Measurements from ENCODE around the gene PRDM16. TPM values are rescaled to one million over a fixed set of nuclear protein-coding genes. Genes with fewer than 3 reads are reported as not detected.
"Not testable (repeated sequence)": the region's sequence is repeated elsewhere in the genome, so short reads cannot be mapped to it uniquely, and the experiment has no call there.

Gene PRDM16
- total RNA-seq, 1 donor from 2014 or later: not detected

DNA sequence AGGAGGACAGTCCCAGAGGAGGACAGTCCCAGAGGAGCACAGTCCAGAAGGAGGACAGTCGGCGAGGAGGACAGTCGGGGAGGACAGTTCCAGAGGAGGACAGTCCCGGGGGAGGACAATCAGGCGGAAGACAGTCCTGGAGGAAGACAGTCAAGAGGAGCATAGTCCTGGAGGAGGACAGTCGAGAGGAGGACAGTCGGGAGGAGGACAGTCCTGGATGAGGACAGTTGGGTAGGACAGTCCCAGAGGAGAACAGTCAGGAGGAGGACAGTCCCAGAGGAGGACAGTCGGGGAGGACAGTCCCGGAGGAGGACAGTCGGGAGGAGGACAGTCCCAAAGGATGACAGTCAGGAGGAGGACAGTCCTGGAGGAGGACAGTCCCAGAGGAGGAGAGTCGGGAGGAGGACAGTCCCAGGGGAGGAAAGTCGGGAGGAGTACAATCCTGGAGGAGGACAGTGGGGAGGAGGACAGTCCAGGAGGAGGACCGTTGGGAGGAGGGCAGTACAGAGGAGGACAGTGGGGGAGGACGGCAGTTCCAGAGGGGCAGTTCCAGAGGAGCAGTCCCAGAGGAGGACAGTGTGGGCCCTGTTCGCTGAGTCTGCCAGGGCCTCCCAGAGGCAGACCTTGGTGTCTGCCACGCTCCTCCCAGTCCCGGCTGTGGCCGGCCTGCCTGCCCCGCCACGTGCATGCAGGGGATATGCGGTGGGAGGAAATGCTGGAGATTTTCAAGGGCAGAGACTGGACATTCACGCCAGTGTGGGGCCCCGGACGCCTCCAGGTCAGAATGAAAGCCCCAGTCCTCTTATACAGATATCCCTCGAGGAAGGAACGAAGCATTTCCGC is 201.6 kb downstream of the PRDM16 start:
- no peak for DNase-seq

DNA sequence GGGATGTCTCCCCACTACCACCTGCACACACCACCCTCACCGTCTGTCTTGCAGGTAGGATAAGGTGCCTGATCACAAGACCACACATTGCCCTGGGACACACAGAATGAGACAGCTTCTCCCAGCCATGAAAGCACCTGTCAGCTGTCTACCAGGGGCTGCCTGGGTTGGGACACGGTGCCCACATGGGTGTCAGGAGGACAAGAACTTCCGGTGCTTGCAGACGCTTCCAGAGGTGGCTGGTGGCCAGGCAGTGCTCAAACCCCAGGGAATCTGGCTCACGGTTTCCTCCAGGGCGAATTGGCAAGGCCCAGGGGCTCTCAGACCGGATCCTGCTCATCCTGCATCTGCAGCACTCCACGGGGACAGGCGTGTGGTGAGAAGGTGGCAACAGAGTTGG is 202.9 kb downstream of the PRDM16 start:
- DNase-seq: no peak

DNA sequence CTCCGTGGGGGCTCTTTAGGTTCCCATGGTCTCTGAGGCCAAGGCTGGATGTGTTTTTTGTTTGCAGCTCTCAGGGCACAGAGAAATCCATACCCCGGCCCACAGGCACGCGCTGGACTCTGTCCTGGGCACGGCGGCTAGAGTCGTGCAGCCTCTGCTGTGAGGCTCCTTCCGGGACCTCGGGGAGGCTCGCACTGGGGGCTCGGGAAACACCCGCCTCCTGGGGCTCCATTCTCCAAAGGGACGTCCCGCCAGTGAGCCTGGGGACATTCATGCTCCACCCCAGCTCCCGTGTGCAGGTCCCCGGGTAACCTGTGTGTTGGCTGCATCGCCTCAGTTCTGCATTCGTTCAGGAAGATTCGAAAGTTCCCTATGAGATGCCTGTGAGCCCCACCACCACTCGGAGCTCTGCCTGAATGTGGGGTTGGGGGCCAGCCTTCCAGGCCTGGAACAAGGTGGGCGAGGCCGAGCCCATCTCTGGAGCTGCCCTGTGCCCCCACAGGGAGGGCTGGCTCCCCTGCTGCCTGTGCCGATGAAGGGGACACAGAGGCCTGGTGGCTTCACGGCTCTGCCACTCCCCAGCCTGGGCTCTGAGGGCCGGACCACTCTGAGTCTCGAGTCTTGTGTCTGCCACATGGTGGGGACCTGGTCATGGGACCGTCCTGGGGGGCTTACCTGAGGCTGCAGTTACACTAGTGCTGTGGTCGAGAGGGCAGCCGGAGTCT is 203.5 kb downstream of the PRDM16 start:
- no peak for DNase-seq

DNA sequence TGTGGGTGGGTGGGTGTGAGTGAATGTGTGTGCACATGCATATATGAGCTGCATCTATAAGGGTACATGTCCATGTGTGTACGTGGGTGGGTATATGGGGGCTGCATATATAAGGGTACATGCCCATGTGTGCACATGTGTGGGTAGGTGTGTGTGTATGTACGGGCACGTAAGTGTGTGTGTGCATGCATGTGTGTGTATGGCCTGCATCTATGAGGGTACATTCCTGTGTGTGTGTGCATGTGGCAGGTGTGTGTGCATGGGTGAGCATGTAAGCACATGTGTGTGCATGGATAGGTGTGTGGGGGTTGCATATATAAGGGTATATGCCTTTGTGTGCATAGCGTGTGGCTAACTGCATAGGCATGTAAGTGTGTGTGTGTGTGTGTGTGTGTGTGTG is 204.4 kb downstream of the PRDM16 start:
- no peak for DNase-seq

DNA sequence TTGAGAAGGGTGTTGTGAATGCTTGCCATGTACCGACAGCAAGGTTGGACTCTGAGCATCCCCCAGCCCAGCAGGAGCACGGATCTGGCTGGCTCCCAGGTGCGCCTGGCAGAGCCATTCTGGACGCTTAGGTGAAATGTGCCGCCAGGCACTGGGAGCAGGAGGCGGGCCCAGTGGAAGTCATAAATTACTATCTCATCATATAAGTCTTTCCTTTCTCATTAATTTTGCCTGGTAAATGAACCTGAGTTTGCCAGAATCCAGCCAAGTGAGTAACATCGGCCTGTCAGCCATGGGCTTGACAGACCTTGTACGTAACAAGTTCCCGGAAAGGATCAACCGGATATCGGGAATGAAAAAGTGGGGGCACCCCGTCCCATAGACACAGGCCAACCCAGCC is 206.0 kb downstream of the PRDM16 start:
- DNase-seq: no peak

DNA sequence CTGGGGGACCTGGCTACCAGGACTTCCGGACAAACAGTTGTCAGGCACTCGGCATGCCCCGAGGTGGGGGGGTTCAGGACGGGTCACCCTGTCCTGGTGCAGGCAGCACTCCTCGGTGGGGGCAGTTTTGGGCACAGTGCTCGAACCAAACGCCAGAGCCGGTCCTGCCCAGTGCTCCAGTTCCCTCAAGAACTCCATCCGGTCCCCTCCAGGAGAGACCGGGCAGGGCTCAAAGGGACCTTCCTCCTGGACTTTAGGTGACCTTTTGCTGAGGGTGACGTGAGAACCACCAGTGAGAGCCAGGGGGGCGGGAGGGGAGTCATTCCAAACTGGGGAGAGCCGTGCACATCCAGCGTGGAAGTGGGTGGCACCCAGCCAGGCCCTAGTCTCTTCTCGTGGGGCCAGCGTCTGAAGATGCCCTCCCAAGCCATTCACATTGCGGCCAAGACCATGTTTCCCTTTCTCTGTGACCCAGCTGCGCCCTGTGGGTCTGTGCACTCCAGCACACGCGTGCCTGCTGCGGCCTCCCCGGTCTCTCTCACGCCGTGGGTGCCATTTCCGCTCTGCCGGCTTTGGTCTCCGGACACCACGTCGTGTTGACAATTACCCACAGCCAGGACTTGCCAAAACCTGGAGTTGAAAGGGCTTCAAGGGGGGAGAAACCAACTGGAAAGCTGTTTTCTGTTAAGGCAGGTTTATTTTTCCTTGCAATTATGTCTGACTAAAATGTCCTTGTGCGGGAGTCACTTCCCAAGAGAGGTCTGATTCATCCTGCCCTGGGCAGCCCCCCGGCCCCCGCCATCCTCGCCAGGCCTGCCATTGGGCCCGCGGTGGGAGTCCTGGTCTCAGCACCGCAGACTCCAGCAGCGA is 206.7 kb downstream of the PRDM16 start:
- no peak for DNase-seq

DNA sequence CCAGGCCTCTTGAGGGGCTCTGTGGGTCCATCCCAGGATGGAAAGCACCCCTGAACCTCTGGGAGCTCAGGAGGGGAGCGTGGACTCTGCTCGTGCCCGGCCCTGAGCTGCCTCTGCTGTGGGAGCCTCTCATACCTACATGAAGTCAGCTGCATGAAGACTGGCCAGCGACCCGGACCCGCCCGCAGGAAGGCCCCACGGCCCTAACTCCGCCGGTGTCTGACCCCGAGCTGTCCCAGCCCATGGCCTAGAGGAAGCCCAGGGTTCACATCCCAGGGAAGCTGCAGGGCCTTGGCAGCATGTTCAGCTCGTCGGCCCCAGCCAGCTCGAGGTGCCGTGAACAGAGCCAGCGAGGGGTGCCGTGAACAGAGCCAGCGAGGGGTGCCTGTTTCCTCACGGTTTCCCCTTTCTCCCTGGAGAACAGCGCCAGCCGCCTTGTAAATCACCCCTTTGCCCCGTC is 207.4 kb downstream of the PRDM16 start:
- DNase-seq: no peak

DNA sequence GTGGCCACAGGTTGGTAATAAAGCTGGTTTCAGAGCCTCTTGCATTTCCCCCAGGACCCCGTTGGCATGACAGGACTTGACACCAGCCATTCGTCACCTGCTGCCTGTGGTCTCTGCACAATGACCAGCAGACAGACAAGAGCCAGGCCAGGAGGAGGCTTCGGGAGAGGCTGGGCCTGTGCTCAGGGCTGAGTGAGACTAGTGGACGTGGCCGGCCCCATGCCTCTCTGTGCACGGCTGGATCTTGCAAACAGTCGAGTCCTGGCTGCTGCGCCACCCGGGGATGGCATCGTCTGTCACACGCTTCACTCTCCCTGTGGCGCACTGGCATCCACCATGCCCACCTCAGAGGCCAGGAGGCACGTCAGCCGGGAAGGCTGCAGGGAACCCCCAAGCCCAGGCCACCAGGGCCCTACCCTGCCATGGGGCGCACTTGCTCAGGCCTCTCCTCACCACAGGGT is 208.0 kb downstream of the PRDM16 start:
- no peak for DNase-seq

DNA sequence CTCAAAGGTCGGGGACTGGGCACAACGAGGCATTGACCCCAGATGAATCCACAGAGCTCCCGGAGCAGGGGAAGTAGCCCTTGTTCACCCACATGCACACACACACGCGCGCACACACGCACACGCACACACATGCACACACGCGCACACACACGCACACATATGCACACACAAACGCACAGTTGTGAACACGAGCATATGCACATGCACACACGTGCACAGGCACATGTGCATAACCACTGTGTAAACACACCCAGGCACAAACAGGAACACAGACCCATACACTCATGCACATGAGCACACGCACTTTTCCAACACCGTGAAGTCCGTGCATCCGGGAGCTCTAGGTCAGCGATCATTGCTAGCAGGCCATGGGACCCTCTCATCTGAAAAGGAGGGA is 208.6 kb downstream of the PRDM16 start:
- DNase-seq: no peak

DNA sequence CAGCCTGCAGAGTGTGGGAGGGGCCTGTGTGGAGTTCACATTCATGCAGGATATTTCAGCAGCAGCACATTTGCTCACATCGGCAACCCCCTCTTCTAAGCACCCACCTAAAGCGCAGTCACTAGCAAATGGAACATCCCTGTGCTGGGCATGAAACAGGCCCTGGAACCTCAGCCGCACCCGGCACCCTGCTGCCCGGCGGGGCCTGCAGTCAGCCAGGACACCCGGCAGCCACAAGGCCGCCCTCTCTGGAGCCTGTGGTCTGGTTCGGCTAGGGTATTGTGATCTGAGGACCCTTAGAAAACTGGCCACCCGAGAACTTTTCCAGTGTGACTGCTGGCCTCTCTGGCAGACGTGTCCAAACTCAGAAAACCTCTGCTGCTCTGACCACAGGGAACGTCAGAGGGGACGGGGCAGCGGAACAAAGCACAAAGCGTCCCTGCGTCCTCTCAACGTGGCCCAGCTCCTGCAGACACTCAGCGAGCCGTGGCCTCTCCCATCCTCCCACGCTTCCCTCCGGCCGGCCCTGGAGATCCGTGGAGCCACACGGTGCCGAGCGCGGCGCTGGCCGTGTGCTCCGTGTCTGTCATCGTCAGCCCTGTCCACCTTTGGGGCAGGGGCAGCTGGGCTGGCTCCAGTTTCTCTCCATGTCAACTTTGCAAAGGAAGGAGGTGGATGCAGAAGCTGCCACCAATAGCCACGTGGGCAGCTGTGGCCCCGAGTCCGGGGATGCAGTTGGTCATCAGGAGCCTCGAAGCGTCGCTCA is 209.6 kb downstream of the PRDM16 start:
- no peak for DNase-seq

DNA sequence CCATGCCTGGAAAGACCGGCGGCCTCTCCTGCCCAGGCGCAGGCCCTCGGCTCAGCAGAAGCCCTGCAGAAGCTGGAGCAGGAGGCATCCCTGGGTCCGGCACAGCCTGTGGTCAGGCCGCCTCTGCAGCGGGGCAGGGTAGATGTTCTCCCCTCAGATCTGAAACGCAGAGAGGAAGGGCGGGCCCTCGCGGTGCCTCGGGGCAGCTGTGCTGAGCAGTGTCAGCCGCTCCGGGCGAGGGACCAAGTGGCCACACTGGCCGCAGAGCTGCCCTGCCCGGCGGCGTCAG is 210.1 kb downstream of the PRDM16 start:
- no peak for DNase-seq

DNA sequence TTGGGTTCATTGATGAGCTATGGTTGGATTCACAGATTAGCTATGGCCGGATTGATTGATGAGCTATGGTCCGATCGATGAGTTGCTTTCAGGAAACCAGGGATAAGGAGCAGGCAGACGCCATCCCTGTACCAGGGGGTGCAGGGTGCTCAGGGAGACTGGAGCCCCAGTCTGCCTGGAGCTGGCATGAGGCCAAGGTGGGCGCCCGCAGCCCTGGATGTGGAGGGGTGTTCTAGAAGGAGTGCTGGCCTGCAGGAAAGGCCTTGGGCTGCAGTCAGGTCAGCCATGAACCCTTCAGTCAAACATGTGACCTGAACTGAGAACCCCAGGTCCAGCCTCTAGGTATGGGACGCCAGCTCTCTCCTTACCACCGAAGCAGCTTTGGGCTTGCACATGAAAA is 212.7 kb downstream of the PRDM16 start:
- DNase-seq: no peak

DNA sequence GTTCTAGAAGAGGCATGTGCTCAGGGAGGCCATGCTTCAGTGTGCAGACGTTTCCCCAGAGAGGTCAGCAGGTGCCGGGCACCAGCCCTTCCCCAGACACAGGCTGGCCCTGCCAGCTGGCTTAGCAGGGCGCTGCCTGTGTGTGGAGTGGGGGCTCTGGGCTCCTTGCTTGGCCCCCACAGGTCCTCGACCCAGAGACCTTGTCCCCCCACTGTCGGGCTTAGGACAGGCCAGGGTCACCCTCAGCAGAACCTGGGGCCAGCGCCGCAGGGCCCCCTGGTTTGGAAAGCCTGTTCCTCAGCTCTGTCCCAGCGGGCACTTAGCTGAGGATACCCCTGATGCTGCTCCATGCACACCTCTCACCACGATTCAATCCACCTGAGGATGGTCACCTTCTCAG is 213.2 kb downstream of the PRDM16 start:
- no peak for DNase-seq

DNA sequence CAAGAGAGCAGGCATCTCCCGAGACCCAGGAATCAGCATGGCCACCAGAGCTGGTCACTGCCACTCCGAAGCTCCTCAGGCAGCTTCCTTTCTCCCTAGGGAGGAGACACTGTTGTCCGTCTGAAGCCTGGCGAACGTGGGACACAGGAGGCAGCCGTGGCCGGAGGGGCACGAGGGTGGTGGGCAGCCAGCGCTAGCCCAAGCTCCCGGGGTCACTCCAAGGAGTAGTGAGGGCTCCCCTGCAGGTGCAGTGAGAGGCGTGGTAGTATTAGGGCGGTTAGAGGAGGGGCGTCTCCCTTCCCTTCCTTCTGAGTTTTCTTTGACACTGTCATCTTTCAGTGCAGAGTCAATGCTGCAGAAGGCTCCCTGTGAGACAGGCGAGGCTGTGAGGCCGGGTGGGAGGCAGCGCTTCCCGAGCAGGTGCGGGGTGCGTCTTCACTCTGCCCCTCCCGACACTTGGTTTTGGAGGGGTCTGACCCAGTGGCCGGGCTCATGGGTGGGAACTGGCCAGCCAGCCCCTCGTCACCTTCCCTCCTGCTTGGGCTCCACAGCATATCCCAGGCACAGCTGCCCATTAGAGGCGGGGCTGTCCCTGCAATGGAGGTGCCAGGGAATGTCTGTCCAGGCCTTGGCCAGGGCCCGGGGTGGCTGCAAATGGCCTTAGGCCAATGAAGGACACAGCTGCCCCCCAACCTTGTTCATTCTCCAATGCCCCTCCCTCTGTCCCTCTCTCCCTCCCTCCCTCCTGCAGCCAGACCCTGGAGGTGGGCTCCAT is 213.8 kb downstream of the PRDM16 start:
- DNase-seq: no peak

DNA sequence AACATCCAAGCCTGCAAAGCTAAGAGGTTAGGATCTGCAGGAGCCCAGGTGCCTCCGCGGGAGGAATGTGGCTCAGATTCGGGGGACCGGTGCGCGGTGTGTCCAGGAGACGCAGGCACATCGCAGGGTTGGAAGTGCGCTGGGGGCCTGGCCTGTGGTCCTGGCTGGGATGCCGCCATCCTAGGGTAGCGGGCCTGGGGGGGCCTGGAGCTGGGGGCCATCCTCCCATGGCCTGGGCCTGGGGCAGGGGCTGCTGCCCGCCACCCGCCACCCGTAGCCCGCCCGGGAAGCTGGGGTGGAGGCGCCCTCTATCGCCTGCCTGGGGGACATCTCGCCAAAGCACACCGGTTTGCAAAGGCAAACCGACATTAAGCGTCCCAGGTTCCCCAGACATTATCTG is 214.8 kb downstream of the PRDM16 start:
- peak; percentile 9 for DNase-seq

DNA sequence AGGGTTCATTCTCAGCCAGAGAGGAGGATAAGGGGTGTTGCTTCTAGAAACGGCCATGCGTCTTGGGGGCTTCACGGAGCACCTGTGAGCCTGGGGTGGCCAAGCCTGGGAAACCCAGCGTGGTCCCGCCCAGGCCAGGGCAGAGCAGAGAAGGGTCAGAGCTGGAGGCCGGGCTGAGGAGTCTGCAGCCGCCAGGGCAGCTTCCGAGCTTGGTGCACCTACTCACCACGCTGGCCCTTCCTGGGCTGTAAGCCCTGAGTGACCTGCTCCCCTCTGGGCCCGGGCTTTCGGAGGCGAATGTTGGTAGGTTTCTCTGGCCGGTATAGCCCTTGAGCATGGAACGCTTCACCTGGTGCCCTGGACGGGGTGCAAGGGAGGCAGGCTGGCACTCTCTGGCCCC is 215.7 kb downstream of the PRDM16 start:
- DNase-seq: no peak

DNA sequence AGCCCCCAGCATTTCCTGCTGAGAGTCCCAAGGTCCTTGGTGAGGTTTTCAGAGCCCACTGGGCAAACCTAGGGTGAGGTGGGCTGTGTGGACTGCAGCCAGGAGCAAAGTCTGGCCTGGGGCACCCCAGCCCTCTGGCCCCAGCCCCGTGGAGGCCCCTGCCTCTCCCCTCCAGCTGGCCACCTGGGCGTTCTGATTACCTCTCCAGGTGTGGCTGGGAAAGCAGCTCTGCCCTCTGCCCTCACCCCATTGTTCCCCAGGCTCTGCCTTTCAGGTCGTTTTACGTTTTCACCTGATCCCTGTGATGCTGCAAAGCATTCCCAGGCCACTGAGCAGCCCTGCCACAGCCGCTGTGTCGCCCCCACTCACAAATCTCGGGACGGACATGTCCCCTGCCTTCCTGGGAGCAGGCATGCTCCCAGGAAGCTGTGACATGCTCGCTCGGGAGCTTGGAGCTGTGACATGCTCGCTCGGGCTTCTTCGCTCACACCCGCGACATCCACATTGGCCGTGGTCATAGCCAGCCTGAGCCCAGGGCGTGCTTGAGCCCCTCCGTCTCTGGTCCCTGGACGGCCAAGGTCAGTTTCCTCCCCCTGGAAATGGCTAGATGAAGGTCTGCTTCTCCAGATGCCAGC is 216.2 kb downstream of the PRDM16 start:
- DNase-seq: no peak

DNA sequence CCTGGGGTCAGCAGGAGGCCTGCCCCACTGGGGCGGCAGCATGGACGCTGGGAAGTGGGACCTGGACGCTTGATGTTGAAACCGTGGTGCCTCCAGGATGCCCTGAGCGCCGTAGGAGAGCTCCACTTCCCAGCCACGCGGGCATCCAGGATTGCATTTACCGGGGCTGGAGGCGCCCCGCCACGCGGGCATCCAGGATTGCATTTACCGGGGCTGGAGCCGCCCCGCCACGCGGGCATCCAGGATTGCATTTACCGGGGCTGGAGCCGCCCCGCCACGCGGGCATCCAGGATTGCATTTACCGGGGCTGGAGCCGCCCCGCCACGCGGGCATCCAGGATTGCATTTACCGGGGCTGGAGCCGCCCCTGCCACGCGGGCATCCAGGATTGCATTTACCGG is 218.1 kb downstream of the PRDM16 start:
- DNase-seq: not testable (repeated sequence)

DNA sequence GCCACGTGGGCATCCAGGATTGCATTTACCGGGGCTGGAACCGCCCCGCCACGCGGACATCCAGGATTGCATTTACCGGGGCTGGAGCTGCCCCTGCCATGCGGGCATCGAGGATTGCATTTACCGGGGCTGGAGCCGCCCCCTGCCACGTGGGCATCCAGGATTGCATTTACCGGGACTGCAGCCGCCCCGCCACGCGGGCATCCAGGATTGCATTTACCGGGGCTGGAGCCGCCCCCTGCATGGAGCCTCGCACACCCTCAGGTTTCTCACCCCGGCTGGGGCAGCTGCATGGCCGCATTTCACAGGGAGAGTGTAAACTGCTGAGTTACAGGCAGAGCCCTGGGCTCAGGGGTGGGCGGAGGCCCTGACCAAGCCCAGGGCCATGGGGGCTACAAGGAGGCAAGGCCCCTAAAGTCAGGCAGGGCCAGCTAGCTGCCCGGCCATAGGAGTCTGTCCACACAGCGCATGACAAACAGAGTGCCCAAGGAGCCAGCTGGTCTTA is 218.7 kb downstream of the PRDM16 start:
- no peak for DNase-seq

DNA sequence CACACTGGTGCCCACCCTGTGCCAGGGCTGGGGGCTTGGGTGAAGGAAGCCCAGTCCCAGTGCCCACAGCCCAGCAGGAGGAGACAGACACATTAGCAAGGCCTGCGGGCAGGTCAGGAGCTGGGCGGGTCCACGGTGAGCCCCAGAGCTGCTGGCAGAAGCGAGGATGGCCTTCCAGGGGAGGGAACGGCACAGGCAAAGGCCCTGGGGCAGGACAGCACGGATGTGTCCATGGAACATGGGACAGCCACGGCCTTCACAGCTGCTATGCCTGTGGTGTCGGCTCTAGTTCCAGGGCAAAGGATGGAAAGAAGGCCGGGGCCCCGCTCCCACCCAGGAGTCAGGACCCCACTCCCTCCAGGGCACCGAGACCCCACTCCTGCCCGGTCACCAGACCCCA is 220.5 kb downstream of the PRDM16 start:
- DNase-seq: no peak

DNA sequence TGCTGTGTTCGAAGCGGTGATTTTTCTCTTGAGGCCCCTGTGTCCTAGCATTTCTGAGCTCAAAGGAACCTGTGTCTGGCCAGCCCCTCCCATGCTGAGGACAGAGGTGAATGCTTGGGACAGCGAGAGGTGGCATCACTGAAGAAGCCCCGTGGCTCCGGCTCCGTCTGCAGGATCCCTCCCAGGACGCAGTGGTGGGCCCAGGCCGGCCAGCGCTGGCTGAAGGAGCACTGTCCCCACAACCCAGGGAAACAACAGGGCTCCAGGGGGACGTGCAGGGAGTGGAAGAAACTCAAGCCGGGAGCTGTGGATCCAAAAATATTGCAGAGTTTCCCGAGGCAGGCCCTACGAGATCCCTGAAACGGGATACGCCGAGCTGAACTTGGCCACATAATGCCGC is 221.4 kb downstream of the PRDM16 start:
- DNase-seq: no peak
